T-helper 1 cell treated with Interleukin-12 subunit alpha and Interleukin-12 subunit beta and Interleukin-4 antibody, amounts not matched to agents 30 μg/mL and 1 μg/mL, for 36 hours (primary cell): ENCODE results near the gene RFX2.
A peak's percentile ranks its signal among the peaks of the same experiment; 100 is the strongest.
"Not testable (repeated sequence)": the region's sequence is repeated elsewhere in the genome, so short reads cannot be mapped to it uniquely, and the experiment has no call there.

Experiments
- H3K27ac Mint-ChIP-seq: one replicate; pipeline ENCODE4 v1.8.0; 2021; ENCODE audit warnings: mild to moderate bottlenecking, mixed read lengths
- H3K27me3 Mint-ChIP-seq: one replicate; pipeline ENCODE4 v1.8.0; 2021; ENCODE audit warnings: low read depth, mixed read lengths
- H3K36me3 Mint-ChIP-seq: one replicate; pipeline ENCODE4 v1.8.0; 2021; ENCODE audit warnings: low read depth, mixed read lengths
- H3K4me1 Mint-ChIP-seq: one replicate; pipeline ENCODE4 v1.8.0; 2021; ENCODE audit warnings: low read depth, mixed read lengths
- H3K4me3 Mint-ChIP-seq: one replicate; pipeline ENCODE4 v1.8.0; 2021; ENCODE audit warnings: mild to moderate bottlenecking, moderate library complexity, mixed read lengths
- H3K9me3 Mint-ChIP-seq: one replicate; pipeline ENCODE4 v1.8.0; 2021; ENCODE audit warnings: mixed read lengths

RFX2 gene

GRCh38 chr19:5987077-5987818 is 123.1 kb downstream of the RFX2 start:
- Mint-ChIP-seq H3K36me3 (peaks cover 2% of the 10 kb centered on the region), H3K27ac (peak overlapping the region; percentile 67), H3K9me3 (no peaks in the 10 kb centered on the region), H3K4me3 (peak overlapping the region; percentile 79), H3K27me3 (no peaks in the 10 kb centered on the region), H3K4me1 (peaks cover 36% of the 10 kb centered on the region)

DNA sequence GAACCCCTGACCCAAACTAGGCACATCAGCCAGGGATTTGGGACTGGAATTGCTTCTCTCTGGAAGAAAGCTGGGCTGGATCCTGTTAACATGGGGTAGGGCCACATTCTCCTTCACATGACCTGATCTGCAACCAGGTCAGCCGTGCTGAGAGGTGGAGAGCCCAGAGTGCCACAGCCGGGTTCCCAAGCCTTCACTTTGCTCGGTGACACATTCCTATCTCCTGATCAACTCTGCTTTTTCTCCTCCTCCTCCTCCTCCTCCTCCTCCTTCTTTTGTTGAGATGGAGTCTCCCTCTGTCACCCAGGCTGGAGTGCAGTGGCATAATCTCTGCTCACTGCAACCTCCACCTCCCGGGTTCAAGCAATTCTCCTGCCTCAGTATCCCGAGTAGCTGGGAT is 124.5 kb downstream of the RFX2 start:
- not testable (repeated sequence) for H3K9me3 Mint-ChIP-seq, H3K27me3 Mint-ChIP-seq, H3K27ac Mint-ChIP-seq, H3K36me3 Mint-ChIP-seq, H3K4me3 Mint-ChIP-seq
- peaks cover 36% of the 10 kb centered on the region for H3K4me1 Mint-ChIP-seq

- Mint-ChIP-seq H3K9me3 (no peaks in the 10 kb centered on the region), H3K27ac (no peak overlapping the region), H3K36me3 (peaks cover 2% of the 10 kb centered on the region), H3K27me3 (no peaks in the 10 kb centered on the region), H3K4me1 (peaks cover 36% of the 10 kb centered on the region), H3K4me3 (no peak overlapping the region)
Measured at GRCh38 chr19:5985098-5985783, 125.1 kb downstream of the RFX2 start.

- Mint-ChIP-seq H3K4me1 (peaks cover 38% of the 10 kb centered on the region), H3K4me3 (no peak overlapping the region), H3K36me3 (peaks cover 2% of the 10 kb centered on the region), H3K27me3 (no peaks in the 10 kb centered on the region), H3K9me3 (no peaks in the 10 kb centered on the region), H3K27ac (no peak overlapping the region)
Measured at GRCh38 chr19:5984600-5984999, 125.7 kb downstream of the RFX2 start.

GRCh38 chr19:5983367-5983955 is 126.8 kb downstream of the RFX2 start:
- Mint-ChIP-seq H3K27ac (no peak overlapping the region), H3K4me3 (no peak overlapping the region), H3K27me3 (no peaks in the 10 kb centered on the region), H3K4me1 (peaks cover 39% of the 10 kb centered on the region), H3K9me3 (no peaks in the 10 kb centered on the region), H3K36me3 (peaks cover 2% of the 10 kb centered on the region)

DNA sequence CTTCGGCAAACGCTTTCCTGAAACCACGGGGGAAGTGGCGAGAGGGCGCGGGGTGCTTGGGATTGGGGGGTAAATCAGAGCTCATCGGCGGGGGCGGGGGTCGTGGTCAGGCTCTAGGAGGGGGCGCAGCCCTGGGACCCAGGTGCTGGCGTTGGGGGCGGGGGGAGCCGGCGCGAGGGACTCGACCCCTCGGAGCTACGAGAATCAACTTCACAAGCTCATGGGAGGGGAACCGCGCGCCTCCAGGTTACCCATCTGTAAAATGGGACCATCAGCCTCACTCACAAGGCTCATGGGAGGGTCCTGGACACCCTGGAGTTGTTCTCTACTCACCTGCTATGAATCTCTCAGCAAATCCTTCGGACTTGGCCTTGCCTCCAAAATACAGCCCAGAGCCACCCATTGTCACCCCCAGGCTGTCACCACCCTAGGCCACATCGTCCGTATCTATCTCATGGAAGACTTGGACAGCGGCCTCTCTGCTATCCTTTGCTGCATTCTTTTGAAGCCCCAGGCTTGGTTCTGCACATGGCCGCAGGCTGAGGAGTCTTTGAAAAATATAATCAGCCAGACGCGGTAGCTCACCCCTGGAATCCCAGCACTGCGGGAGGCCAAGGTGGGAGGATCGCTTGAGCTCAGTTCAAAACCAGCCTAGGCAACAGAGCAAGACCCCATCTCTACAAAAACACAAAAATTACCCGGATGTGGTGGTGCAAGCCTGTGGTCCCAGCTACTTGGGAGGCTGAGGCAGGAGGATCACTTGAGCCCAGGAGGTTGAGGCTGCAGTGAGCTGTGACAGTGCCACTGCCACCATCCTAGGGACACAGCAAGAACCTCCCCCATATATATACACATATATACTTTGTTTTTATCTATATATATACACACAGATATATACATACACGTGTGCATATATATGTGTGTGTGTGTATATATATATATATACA is 131.4 kb downstream of the RFX2 start:
- H3K27me3 Mint-ChIP-seq: no peaks in the 10 kb centered on the region
- H3K4me3 Mint-ChIP-seq: peak overlapping the region; percentile 93
- H3K36me3 Mint-ChIP-seq: peaks cover 24% of the 10 kb centered on the region
- no peaks in the 10 kb centered on the region for H3K9me3 Mint-ChIP-seq
- peaks cover 54% of the 10 kb centered on the region for H3K4me1 Mint-ChIP-seq
- peak overlapping the region; percentile 89 for H3K27ac Mint-ChIP-seq

DNA sequence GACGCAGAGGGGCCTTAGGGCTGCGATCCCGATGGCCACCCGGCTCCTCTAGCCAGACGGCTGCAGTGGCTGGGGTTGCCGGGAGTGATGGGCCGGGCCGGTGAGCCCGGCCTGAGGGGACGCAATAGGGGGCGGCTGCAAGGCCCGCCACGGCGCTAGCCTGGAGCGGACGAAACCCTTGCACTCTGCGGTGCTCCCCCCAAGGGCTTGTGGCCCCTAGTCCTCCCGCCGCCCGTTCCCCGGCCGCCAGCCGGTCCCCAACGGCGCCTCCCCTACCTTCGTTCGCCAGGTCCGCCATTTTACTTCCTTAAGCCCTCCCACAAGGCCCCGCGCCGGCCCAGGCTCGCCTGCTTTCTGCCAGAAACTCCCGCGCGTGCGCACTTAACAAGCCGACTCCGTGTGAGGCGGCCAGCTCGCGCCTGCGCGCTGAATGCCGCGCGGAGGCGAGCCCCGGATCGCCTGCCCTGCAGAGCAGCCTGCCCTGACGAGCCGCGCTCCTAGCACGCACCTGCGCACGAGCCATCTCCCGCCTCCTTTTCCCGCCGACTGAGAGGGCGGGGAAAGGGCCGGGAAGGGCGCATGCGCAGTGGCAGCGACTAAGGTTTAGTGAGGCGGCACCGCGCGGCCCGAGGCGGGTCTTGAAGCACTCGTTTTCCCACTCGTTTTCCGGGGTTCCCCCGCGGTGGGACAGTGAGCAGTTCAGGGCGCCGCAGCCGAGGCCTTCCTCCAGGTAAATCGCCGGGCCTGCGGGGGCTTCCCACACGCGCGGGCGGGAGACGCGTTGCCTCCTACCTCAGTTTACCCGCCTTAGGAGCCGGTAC is 132.3 kb downstream of the RFX2 start, which contains the start of gene RANBP3:
Gene RANBP3, minus strand, starts transcription at position 356 of the 821 bp plus-strand sequence. Its CDS starts 58 bp downstream, at position 298.
- H3K36me3 Mint-ChIP-seq: peaks cover 24% of the 10 kb centered on the region
- no peaks in the 10 kb centered on the region for H3K27me3 Mint-ChIP-seq
- H3K9me3 Mint-ChIP-seq: no peaks in the 10 kb centered on the region
- peaks cover 46% of the 10 kb centered on the region for H3K4me1 Mint-ChIP-seq
- peak within 1 kb of the TSS; percentile 89 for H3K27ac Mint-ChIP-seq
- H3K4me3 Mint-ChIP-seq: peak within 1 kb of the TSS; percentile 93

GRCh38 chr19:5977222-5977784 is 133.0 kb downstream of the RFX2 start:
- Mint-ChIP-seq H3K4me3 (peak overlapping the region; percentile 93), H3K36me3 (peaks cover 22% of the 10 kb centered on the region), H3K27me3 (no peaks in the 10 kb centered on the region), H3K27ac (peak overlapping the region; percentile 85), H3K4me1 (peaks cover 49% of the 10 kb centered on the region), H3K9me3 (no peaks in the 10 kb centered on the region)

GRCh38 chr19:5976768-5977167 is 133.5 kb downstream of the RFX2 start:
- peaks cover 53% of the 10 kb centered on the region for H3K4me1 Mint-ChIP-seq
- H3K9me3 Mint-ChIP-seq: no peaks in the 10 kb centered on the region
- H3K36me3 Mint-ChIP-seq: peaks cover 22% of the 10 kb centered on the region
- peak overlapping the region; percentile 93 for H3K4me3 Mint-ChIP-seq
- H3K27me3 Mint-ChIP-seq: no peaks in the 10 kb centered on the region
- H3K27ac Mint-ChIP-seq: peak overlapping the region; percentile 85

DNA sequence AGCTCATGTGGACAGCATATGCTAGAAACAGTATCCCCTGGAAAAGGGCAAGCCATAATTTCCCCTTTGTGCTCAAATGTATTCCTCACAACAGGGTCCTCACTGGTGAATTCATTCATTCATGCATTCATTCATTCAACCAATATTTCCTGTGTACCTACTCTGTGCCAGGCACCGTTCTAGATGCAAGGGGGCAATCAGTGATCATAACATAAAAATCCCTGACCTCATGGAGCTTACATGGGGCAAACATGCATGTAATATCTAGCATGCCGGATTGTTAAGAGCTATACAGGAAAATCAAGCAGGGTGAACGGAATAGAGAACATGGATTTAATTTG is 134.9 kb downstream of the RFX2 start:
- Mint-ChIP-seq H3K27ac (peak overlapping the region; percentile 51), H3K27me3 (no peaks in the 10 kb centered on the region), H3K36me3 (peaks cover 22% of the 10 kb centered on the region), H3K4me1 (peaks cover 57% of the 10 kb centered on the region), H3K4me3 (peak overlapping the region; percentile 93), H3K9me3 (no peaks in the 10 kb centered on the region)

GRCh38 chr19:5974721-5975387 is 135.4 kb downstream of the RFX2 start:
- no peaks in the 10 kb centered on the region for H3K9me3 Mint-ChIP-seq
- peak overlapping the region; percentile 63 for H3K27ac Mint-ChIP-seq
- peaks cover 55% of the 10 kb centered on the region for H3K4me1 Mint-ChIP-seq
- H3K27me3 Mint-ChIP-seq: no peaks in the 10 kb centered on the region
- peak overlapping the region; percentile 40 for H3K4me3 Mint-ChIP-seq
- peaks cover 22% of the 10 kb centered on the region for H3K36me3 Mint-ChIP-seq

- Mint-ChIP-seq H3K9me3 (no peaks in the 10 kb centered on the region), H3K36me3 (peaks cover 22% of the 10 kb centered on the region), H3K4me3 (peak overlapping the region; percentile 40), H3K4me1 (peaks cover 52% of the 10 kb centered on the region), H3K27me3 (no peaks in the 10 kb centered on the region), H3K27ac (no peak overlapping the region)
Measured at GRCh38 chr19:5973867-5974635, 136.2 kb downstream of the RFX2 start.
